ENCODE measurements around the gene SAP25. TPM values are rescaled to one million over a fixed set of nuclear protein-coding genes. Genes with fewer than 3 reads are reported as not detected.

Gene SAP25
- polyA plus RNA-seq, 1 of the 3 experiments (the other 2 are of a cell fraction), result 1.2 TPM

GRCh38 chr7:100562195-100563099 is 11.3 kb downstream of the SAP25 start:
- Histone ChIP-seq H3K4me3 (ENCODE audit: low read depth in 2 of 2, low read length in 1 of 2) (no peak overlapping the region), H3K9me2 (no peaks in the 10 kb centered on the region), H4K20me1 (ENCODE audit: insufficient read depth) (no peaks in the 10 kb centered on the region), H3K9ac (no peak overlapping the region), H3K79me2 (ENCODE audit: insufficient read depth) (no peaks in the 10 kb centered on the region), H3K4me2 (no peak overlapping the region), H3K36me3 (replicated peaks in 1 of 2; ENCODE audit: control insufficient read depth in 1 of 2, insufficient read depth in 2 of 2, low read length in 1 of 2) (peaks cover 0 to 3% of the 10 kb centered on the region in 2 experiments), H3K9me3 (no peaks in the 10 kb centered on the region), H3K4me1 (ENCODE audit: control insufficient read depth in 1 of 2, insufficient read depth in 2 of 2, low read depth in 1 of 2, low read length in 1 of 2) (peaks cover 0 to 13% of the 10 kb centered on the region in 2 experiments; a peak in 1 of 4 replicates), H3F3A (replicated peaks; ENCODE audit: insufficient read depth) (peaks cover 9% of the 10 kb centered on the region), H2AFZ (ENCODE audit: low read depth) (no peak overlapping the region), H3K27ac (ENCODE audit: low read depth in 2 of 2, low read length in 1 of 2) (no peak overlapping the region), H3K27me3 (ENCODE audit: insufficient read depth) (no peaks in the 10 kb centered on the region)
- TF ChIP-seq FOXM1 (IDR thresholded peaks at IDR 0.05; ENCODE audit: low read depth) (no peak), FOXJ3 (CRISPR knock-in tag; IDR thresholded peaks at IDR 0.05) (no peak), RAD21 (IDR thresholded peaks at IDR 0.05; ENCODE audit: low read length) (no peak), TEAD4 (IDR thresholded peaks at IDR 0.05; ENCODE audit: borderline replicate concordance, insufficient read depth) (no peak), REST (IDR thresholded peaks at IDR 0.05; ENCODE audit: low read depth, low read length) (no peak), TCF12 (IDR thresholded peaks at IDR 0.05) (no peak), GATA2 (CRISPR knock-in tag; IDR thresholded peaks at IDR 0.05) (no peak), SMC3 (IDR thresholded peaks at IDR 0.05; ENCODE audit: low read depth, low read length) (no peak), ZBTB33 (IDR thresholded peaks at IDR 0.05; ENCODE audit: borderline replicate concordance, low read depth) (no peak), POLR2AphosphoS5 (IDR thresholded peaks at IDR 0.05; ENCODE audit: low read depth, low read length) (no peak), IRF3 (IDR thresholded peaks at IDR 0.05; ENCODE audit: low read depth, low read length) (no peak), YY1 (IDR thresholded peaks at IDR 0.05; ENCODE audit: low read depth) (no peak), EZH2phosphoT487 (IDR thresholded peaks at IDR 0.05; ENCODE audit: borderline replicate concordance, low read depth) (no peak)
- POLR2A ChIA-PET, result no interaction called here
- CTCF ChIA-PET, result interaction anchor here (0.6 to 16.6 kb wide), 18 partner anchors 9 to 290 kb away, joined by 3 to 398 read pairs (median 23); partner anchors contain the start of genes AGFG2, FBXO24, GIGYF1 and LRCH4
- 90% methylated on average over 26 of the region's 26 CpGs for WGBS (ENCODE audit: low lambda C conversion rate)
- DNase-seq, result peak; percentile 17

Data from SK-N-SH (cell line).